Natural killer cell (primary cell): ENCODE results near the gene ANAPC16. TPM values are rescaled to one million over a fixed set of nuclear protein-coding genes. Genes with fewer than 3 reads are reported as not detected.
"Not testable (repeated sequence)": the region's sequence is repeated elsewhere in the genome, so short reads cannot be mapped to it uniquely, and the experiment has no call there.

ENCODE experiments used
- ATAC-seq, 3 donors: fragments of 150-1000 bp in 2 of 3; fragments of 200-7000 bp in 1 of 3; cut with Tn5 transposase; 1 replicate in 1 of 3; 2 replicates in 2 of 3; pipeline ENCODE4 v1.10.0; 2021; ENCODE audit warnings: mild to moderate bottlenecking in 2 of 3, moderate library complexity in 2 of 3
- DNase-seq, 2 donors: peaks; one replicate each; pipeline versions ENCODE4 v3.0.0 to v3.0.0-alpha.2; 2013 to 2021; ENCODE audit warnings: mixed read lengths in 1 of 2
- H3K27ac ChIP-seq: one replicate; pipeline ENCODE4 v1.5.1; 2013; ENCODE audit warnings: mild to moderate bottlenecking, low read length
- H3K27me3 ChIP-seq: one replicate; pipeline ENCODE4 v1.6.1; 2013; ENCODE audit warnings: low read length; ENCODE audit not compliant: control insufficient read depth, insufficient read depth
- H3K36me3 ChIP-seq: one replicate; pipeline ENCODE4 v1.6.1; 2013; ENCODE audit warnings: low read length; ENCODE audit not compliant: control insufficient read depth, insufficient read depth
- H3K4me1 ChIP-seq: one replicate; pipeline ENCODE4 v1.6.1; 2013; ENCODE audit warnings: low read length; ENCODE audit not compliant: control insufficient read depth, insufficient read depth
- H3K4me3 ChIP-seq: one replicate; pipeline ENCODE4 v1.5.1; 2013; ENCODE audit warnings: low read length
- H3K9me3 ChIP-seq: one replicate; pipeline ENCODE4 v1.6.1; 2013; ENCODE audit warnings: low read length; ENCODE audit not compliant: control insufficient read depth, insufficient read depth
- H3K27ac Mint-ChIP-seq, 2 donors: one replicate each; pipeline ENCODE4 v1.8.0; 2022; ENCODE audit warnings: mild to moderate bottlenecking in 2 of 2, mixed read lengths in 2 of 2, moderate library complexity in 1 of 2
- H3K27me3 Mint-ChIP-seq, 2 donors: one replicate each; pipeline ENCODE4 v1.8.0; 2022; ENCODE audit warnings: low read depth in 2 of 2, mixed read lengths in 2 of 2
- H3K36me3 Mint-ChIP-seq: one replicate; pipeline ENCODE4 v1.8.0; 2022; ENCODE audit warnings: mixed read lengths
- H3K4me1 Mint-ChIP-seq, 2 donors: one replicate each; pipeline ENCODE4 v1.8.0; 2022; ENCODE audit warnings: mixed read lengths in 2 of 2
- H3K4me3 Mint-ChIP-seq: one replicate; pipeline ENCODE4 v1.8.0; 2022; ENCODE audit warnings: mild to moderate bottlenecking, moderate library complexity, mixed read lengths
- H3K9me3 Mint-ChIP-seq, 2 donors: one replicate each; pipeline ENCODE4 v1.8.0; 2022; ENCODE audit warnings: mixed read lengths in 2 of 2
- CTCF ChIP-seq: fragments of 200-600 bp; IDR thresholded peaks from one replicate; pipeline ENCODE4 v1.8.0; 2022; ENCODE audit warnings: antibody characterized with exemption
- WGBS: methylation state at CpG from one replicate; pipeline ENCODE4 v1.1.7; 2013; ENCODE audit warnings: missing lambda C conversion rate; ENCODE audit not compliant: insufficient coverage; 5-methylcytosine and 5-hydroxymethylcytosine counted together
- intact Hi-C: fragments of 100-400 bp; cut with micrococcal nuclease; formaldehyde crosslinking; loops from one replicate; pipeline ENCODE4 v1.14.2; 2022
- total RNA-seq, 4 donors: library from RNA; stranded (reverse); fragments of 120-200 nt in 1 of 4; gene quantifications; one replicate each; pipeline versions ENCODE4 v1.2.3 to v1.2.4, GENCODE V29; 2013 to 2022

Gene ANAPC16
- total RNA-seq, 3 donors from 2014 or later (not counting 1 experiment from before 2014, with no cell fraction given): 70.9 to 77.0 (median 71.0) TPM

GRCh38 chr10:72206511-72207229, 9.1 kb upstream of the ANAPC16 start:
- no peaks in the 10 kb centered on the region for H3K27me3 ChIP-seq

GRCh38 chr10:72208526-72208925, 7.3 kb upstream of the ANAPC16 start:
- H3K27ac ChIP-seq, H3K4me3 ChIP-seq, H3K27me3 Mint-ChIP-seq, H3K4me1 ChIP-seq, H3K27ac Mint-ChIP-seq, H3K4me1 Mint-ChIP-seq, DNase-seq, H3K9me3 Mint-ChIP-seq, intact Hi-C loops, H3K9me3 ChIP-seq, H3K4me3 Mint-ChIP-seq, ATAC-seq, H3K36me3 Mint-ChIP-seq, H3K27me3 ChIP-seq: not testable (repeated sequence)
- 51% methylated on average over 2 of the region's 2 CpGs for WGBS
- H3K36me3 ChIP-seq: peaks cover 32% of the 10 kb centered on the region

More at GRCh38 chr10:72206511-72207229, 9.1 kb upstream of the ANAPC16 start:
- peaks cover 43% of the 10 kb centered on the region for H3K36me3 ChIP-seq
- H3K27me3 Mint-ChIP-seq: no peaks in the 10 kb centered on the region
- H3K4me1 ChIP-seq: no peaks in the 10 kb centered on the region
- intact Hi-C loops: no loop called here
- H3K4me1 Mint-ChIP-seq: peaks cover 0 to 4% of the 10 kb centered on the region in 2 donors
- H3K4me3 Mint-ChIP-seq: no peak overlapping the region
- DNase-seq (no peak), ATAC-seq (no peak)
- no peak for TF ChIP-seq CTCF
- no peak overlapping the region for H3K27ac ChIP-seq
- 98% methylated on average over 7 of the region's 7 CpGs for WGBS
- no peak overlapping the region for H3K27ac Mint-ChIP-seq
- no peaks in the 10 kb centered on the region for H3K9me3 ChIP-seq
- H3K9me3 Mint-ChIP-seq: no peaks in the 10 kb centered on the region
- H3K4me3 ChIP-seq: no peak overlapping the region
- H3K36me3 Mint-ChIP-seq: peaks cover 6% of the 10 kb centered on the region

- H3K4me3 Mint-ChIP-seq, H3K4me3 ChIP-seq, H3K4me1 ChIP-seq, ATAC-seq, H3K27ac ChIP-seq, H3K27me3 Mint-ChIP-seq, H3K36me3 Mint-ChIP-seq, H3K9me3 ChIP-seq, H3K27me3 ChIP-seq, intact Hi-C loops, H3K9me3 Mint-ChIP-seq, H3K27ac Mint-ChIP-seq, DNase-seq: not testable (repeated sequence)
- H3K4me1 Mint-ChIP-seq: peaks cover 10 to 22% of the 10 kb centered on the region in 2 donors
- 95% methylated on average over 11 of the region's 11 CpGs for WGBS
- peaks cover 25% of the 10 kb centered on the region for H3K36me3 ChIP-seq
Measured at GRCh38 chr10:72211381-72211780, 4.4 kb upstream of the ANAPC16 start.

GRCh38 chr10:72211832-72212231, 4.0 kb upstream of the ANAPC16 start:
- H3K9me3 ChIP-seq, intact Hi-C loops, H3K4me3 ChIP-seq, H3K27ac Mint-ChIP-seq, H3K27me3 Mint-ChIP-seq, H3K4me3 Mint-ChIP-seq, H3K27me3 ChIP-seq, H3K27ac ChIP-seq, DNase-seq, H3K36me3 Mint-ChIP-seq, ATAC-seq, H3K9me3 Mint-ChIP-seq: not testable (repeated sequence)
- WGBS: 94% methylated on average over 2 of the region's 2 CpGs
- H3K36me3 ChIP-seq: peaks cover 25% of the 10 kb centered on the region
- peaks cover 13% of the 10 kb centered on the region for H3K4me1 ChIP-seq
- H3K4me1 Mint-ChIP-seq: peaks cover 10 to 25% of the 10 kb centered on the region in 2 donors

GRCh38 chr10:72218325-72218724, 2.5 kb downstream of the ANAPC16 start:
- H3K9me3 Mint-ChIP-seq: no peaks in the 10 kb centered on the region
- ATAC-seq (no peak), DNase-seq (peak in 1 of 2 donors; percentile 22)
- H3K4me3 Mint-ChIP-seq: peak overlapping the region; percentile 62
- H3K27ac ChIP-seq: peak overlapping the region; percentile 20
- intact Hi-C loops: loop anchor here (5.0 kb wide), 1 partner anchor 131 kb away; the partner anchor contains the start of gene SPOCK2
- no peak for TF ChIP-seq CTCF
- H3K9me3 ChIP-seq: no peaks in the 10 kb centered on the region
- peak overlapping the region; percentile 87 to 88 for H3K27ac Mint-ChIP-seq
- peaks cover 33% of the 10 kb centered on the region for H3K4me1 ChIP-seq
- WGBS: 0% methylated on average over 1 of the region's 1 CpG
- H3K4me3 ChIP-seq: no peak overlapping the region
- no peaks in the 10 kb centered on the region for H3K27me3 ChIP-seq
- H3K36me3 Mint-ChIP-seq: no peaks in the 10 kb centered on the region
- peaks cover 9% of the 10 kb centered on the region for H3K36me3 ChIP-seq
- H3K4me1 Mint-ChIP-seq: peaks cover 20 to 41% of the 10 kb centered on the region in 2 donors
- no peaks in the 10 kb centered on the region for H3K27me3 Mint-ChIP-seq
